Endodermal cell (in vitro differentiated cells): ENCODE results near the gene NF1. TPM values are rescaled to one million over a fixed set of nuclear protein-coding genes. Genes with fewer than 3 reads are reported as not detected.
A peak's percentile ranks its signal among the peaks of the same experiment; 100 is the strongest.

Experiments used
- DNase-seq: peaks from one replicate; pipeline ENCODE4 v3.0.0-alpha.2; 2017
- H3K27ac ChIP-seq: 2 replicates; pipeline ENCODE4 v1.5.1; 2013; ENCODE audit warnings: mild to moderate bottlenecking, low read depth, low read length, moderate library complexity
- H3K27me3 ChIP-seq: 2 replicates; pipeline ENCODE4 v1.6.1; 2013; ENCODE audit warnings: mild to moderate bottlenecking, low read length, moderate library complexity; ENCODE audit not compliant: insufficient read depth, control insufficient read depth, poor library complexity, severe bottlenecking
- H3K36me3 ChIP-seq: 2 replicates; pipeline ENCODE4 v1.7.0; 2013; ENCODE audit warnings: mild to moderate bottlenecking, low read length, moderate library complexity; ENCODE audit not compliant: control insufficient read depth, insufficient read depth
- H3K4me1 ChIP-seq: one replicate; pipeline ENCODE4 v1.7.0; 2013; ENCODE audit warnings: low read length; ENCODE audit not compliant: control insufficient read depth, insufficient read depth
- H3K4me3 ChIP-seq: 2 replicates; pipeline ENCODE4 v1.5.1; 2013; ENCODE audit warnings: mild to moderate bottlenecking, low read length, moderate library complexity
- H3K9ac ChIP-seq: 2 replicates; pipeline ENCODE4 v1.6.1; 2013; ENCODE audit warnings: mild to moderate bottlenecking, low read length, moderate library complexity; ENCODE audit not compliant: poor library complexity, severe bottlenecking; ENCODE audit errors: extremely low read depth
- H3K9me3 ChIP-seq: 2 replicates; pipeline ENCODE4 v1.6.1; 2013; ENCODE audit warnings: mild to moderate bottlenecking, low read length, moderate library complexity; ENCODE audit not compliant: control insufficient read depth
- H3K27ac Mint-ChIP-seq: 2 replicates; pipeline ENCODE4 v1.8.0; 2020; ENCODE audit warnings: mixed read lengths
- H3K27me3 Mint-ChIP-seq: 2 replicates; pipeline ENCODE4 v1.8.0; 2021; ENCODE audit warnings: mild to moderate bottlenecking, mixed read lengths; ENCODE audit not compliant: insufficient read depth
- H3K36me3 Mint-ChIP-seq: 2 replicates; pipeline ENCODE4 v1.8.0; 2020; ENCODE audit warnings: low read depth, mixed read lengths
- H3K4me1 Mint-ChIP-seq: 2 replicates; pipeline ENCODE4 v1.8.0; 2020; ENCODE audit warnings: mixed read lengths
- H3K4me3 Mint-ChIP-seq: 2 replicates; pipeline ENCODE4 v1.8.0; 2020; ENCODE audit warnings: mild to moderate bottlenecking, moderate library complexity, mixed read lengths
- H3K9me3 Mint-ChIP-seq: 2 replicates; pipeline ENCODE4 v1.8.0; 2020; ENCODE audit warnings: mild to moderate bottlenecking, mixed read lengths
- CTCF ChIP-seq: fragments of 200-600 bp; sonication (generic); conservative IDR thresholded peaks from 2 replicates; pipeline ENCODE4 v1.5.0; 2021; ENCODE audit warnings: antibody characterized with exemption, mild to moderate bottlenecking
- WGBS, 2 experiments: methylation state at CpG; one replicate each; pipeline versions ENCODE4 v1.1.5 to v1.1.7; 2013; ENCODE audit warnings: missing lambda C conversion rate in 2 of 2, mixed read lengths in 1 of 2; ENCODE audit not compliant: insufficient coverage in 1 of 2, insufficient read length in 1 of 2; 5-methylcytosine and 5-hydroxymethylcytosine counted together
- total RNA-seq, 2 donors: library from RNA; stranded (reverse); fragmentation: NEBNext Ultra II Directional in 1 of 2; extraction: Animal tissue kit (Norgen Biotek cat#: 25700) in 1 of 2; gene quantifications; 2 replicates in 1 of 2; 3 replicates in 1 of 2; pipeline ENCODE4 v1.2.1, GENCODE V29; 2021

The NF1 gene
- total RNA-seq, 2 donors from 2014 or later = 61.9 to 69.3 TPM

- H3K27ac Mint-ChIP-seq = peak overlapping the region; percentile 36
- no peak for TF ChIP-seq CTCF
- no peaks in the 10 kb centered on the region for H3K9me3 Mint-ChIP-seq
- no peaks in the 10 kb centered on the region for H3K36me3 Mint-ChIP-seq
- no peaks in the 10 kb centered on the region for H3K27me3 Mint-ChIP-seq
- H3K4me3 ChIP-seq = no peak overlapping the region
- H3K9ac ChIP-seq = no peak overlapping the region
- H3K27me3 ChIP-seq = no peaks in the 10 kb centered on the region
- no peak overlapping the region for H3K27ac ChIP-seq
- no peak overlapping the region for H3K4me3 Mint-ChIP-seq
- WGBS, 2 experiments = 40 to 100% methylated on average over 1 to 3 of the region's 4 CpGs
- peak; percentile 90 for DNase-seq
- peaks cover 24% of the 10 kb centered on the region for H3K4me1 Mint-ChIP-seq
- no peaks in the 10 kb centered on the region for H3K9me3 ChIP-seq
- no peaks in the 10 kb centered on the region for H3K36me3 ChIP-seq
- peaks cover 3% of the 10 kb centered on the region for H3K4me1 ChIP-seq
Observed at GRCh38 chr17:31074772-31075555, 19.8 kb upstream of the NF1 start.

- Histone ChIP-seq H3K27me3 (no peaks in the 10 kb centered on the region), H3K27ac (no peak overlapping the region), H3K4me3 (no peak overlapping the region), H3K36me3 (no peaks in the 10 kb centered on the region), H3K9me3 (no peaks in the 10 kb centered on the region), H3K4me1 (peaks cover 3% of the 10 kb centered on the region), H3K9ac (no peak overlapping the region)
- no peak overlapping the region for H3K27ac Mint-ChIP-seq
- no peak overlapping the region for H3K4me3 Mint-ChIP-seq
- H3K9me3 Mint-ChIP-seq = no peaks in the 10 kb centered on the region
- H3K4me1 Mint-ChIP-seq = peaks cover 19% of the 10 kb centered on the region
- no peak for TF ChIP-seq CTCF
- 89 to 100% methylated on average over 2 to 4 of the region's 4 CpGs for WGBS, 2 experiments
- no peaks in the 10 kb centered on the region for H3K36me3 Mint-ChIP-seq
- no peak for DNase-seq
- H3K27me3 Mint-ChIP-seq = no peaks in the 10 kb centered on the region
Observed at GRCh38 chr17:31078290-31078689, 16.5 kb upstream of the NF1 start.

- no peak overlapping the region for H3K27ac ChIP-seq
- peak; percentile 76 for DNase-seq
- Mint-ChIP-seq H3K36me3 (no peaks in the 10 kb centered on the region), H3K27me3 (no peaks in the 10 kb centered on the region), H3K4me1 (peaks cover 18% of the 10 kb centered on the region), H3K4me3 (no peak overlapping the region), H3K27ac (no peak overlapping the region), H3K9me3 (no peaks in the 10 kb centered on the region)
- 21% methylated on average over 1 of the region's 1 CpG; no CpG with 5 or more reads in 1 of the 2 experiments for WGBS, 2 experiments
- H3K27me3 ChIP-seq = no peaks in the 10 kb centered on the region
- H3K4me1 ChIP-seq = peaks cover 3% of the 10 kb centered on the region
- no peaks in the 10 kb centered on the region for H3K9me3 ChIP-seq
- no peak overlapping the region for H3K9ac ChIP-seq
- no peaks in the 10 kb centered on the region for H3K36me3 ChIP-seq
- no peak overlapping the region for H3K4me3 ChIP-seq
- TF ChIP-seq CTCF = no peak
Observed at GRCh38 chr17:31079731-31080130, 15.0 kb upstream of the NF1 start.
